HepG2 (cell line): ENCODE measurements around the gene RAC3. TPM values are rescaled to one million over a fixed set of nuclear protein-coding genes. Genes with fewer than 3 reads are reported as not detected.

Experiments used
- HCFC1 ChIP-seq: fragments of 150-350 bp; IDR thresholded peaks from 2 replicates; pipeline ENCODE4 v1.6.1; 2014; ENCODE audit warnings: low read depth, low read length
- HDAC6 ChIP-seq: fragments of 200-600 bp; sonication (generic); IDR thresholded peaks from 2 replicates; pipeline ENCODE4 v1.7.0; 2017; ENCODE audit warnings: mild to moderate bottlenecking, antibody characterized with exemption, low read length, low read depth
- ISL2 ChIP-seq: sonication (generic); formaldehyde crosslinking; IDR thresholded peaks from 2 replicates; pipeline ENCODE4 v1.5.0; 2020; ENCODE audit warnings: missing genetic modification reagents
- NFE2L2 ChIP-seq: fragments of 150-350 bp; IDR thresholded peaks from 2 replicates; pipeline ENCODE4 v1.6.1; 2014; ENCODE audit warnings: low read length
- NR3C1 ChIP-seq: sonication (generic); formaldehyde crosslinking; IDR thresholded peaks from 2 replicates; pipeline ENCODE4 v1.4.0; 2020; ENCODE audit warnings: missing genetic modification reagents
- SKI ChIP-seq: fragments of 450-650 bp; IDR thresholded peaks from one replicate; pipeline ENCODE4 v1.6.1; 2018; ENCODE audit warnings: mild to moderate bottlenecking; ENCODE audit not compliant: partially characterized antibody
- TAF15 ChIP-seq: fragments of 200-400 bp; formaldehyde crosslinking; IDR thresholded peaks from one replicate; pipeline ENCODE4 v1.6.1; 2018; ENCODE audit warnings: mild to moderate bottlenecking, low read depth, low read length; ENCODE audit not compliant: poor library complexity, severe bottlenecking
- ZBTB42 ChIP-seq: sonication (generic); formaldehyde crosslinking; IDR thresholded peaks from 2 replicates; pipeline ENCODE4 v1.5.0; 2020; ENCODE audit warnings: mild to moderate bottlenecking, missing genetic modification reagents
- ZNF101 ChIP-seq: sonication (generic); formaldehyde crosslinking; IDR thresholded peaks from 2 replicates; pipeline ENCODE4 v1.4.0; 2020; ENCODE audit warnings: mild to moderate bottlenecking, low read depth, missing genetic modification reagents, borderline replicate concordance
- ZNF556 ChIP-seq: sonication (generic); formaldehyde crosslinking; IDR thresholded peaks from 2 replicates; pipeline ENCODE4 v1.4.0; 2020; ENCODE audit warnings: mild to moderate bottlenecking, missing genetic modification reagents, borderline replicate concordance
- ZNF776 ChIP-seq: sonication (generic); formaldehyde crosslinking; IDR thresholded peaks from 2 replicates; pipeline ENCODE4 v1.4.0; 2020; ENCODE audit warnings: mild to moderate bottlenecking, missing genetic modification reagents
- polyA plus RNA-seq, 8 experiments: library from polyadenylated mRNA; depleted of rRNA in 3 of 8; stranded (reverse) in 7 of 8; unstranded in 1 of 8; fragments of >200 nt; fragmentation: Illumina TruSeq in 4 of 8; extraction: Trizol in 4 of 8; gene quantifications; 2 replicates each; pipeline versions ENCODE4 v1.2.1 to v1.2.3, GENCODE V29; 2011 to 2016; ENCODE audit warnings: low read depth in 4 of 8, missing spikeins in 1 of 8, mixed read lengths in 1 of 8; ENCODE audit not compliant: insufficient read depth in 1 of 8
- total RNA-seq, 5 experiments: library from RNA; depleted of rRNA; stranded (reverse); fragments of >200 nt; fragmentation: Illumina TruSeq; extraction: Trizol; gene quantifications; 2 replicates each; pipeline ENCODE4 v1.2.3, GENCODE V29; 2016; ENCODE audit warnings: low read depth in 1 of 5
- TF ChIP-seq, protein P1 (sequence below): IDR thresholded peaks from 2 replicates; pipeline ENCODE4 v1.6.1; 2016; ENCODE audit warnings: low read depth, borderline replicate concordance
- TF ChIP-seq, protein P2 (sequence below): IDR thresholded peaks from 2 replicates; pipeline ENCODE4 v1.6.1; 2016; ENCODE audit warnings: low read depth, missing genetic modification reagents, missing compliant biosample characterization
- TF ChIP-seq, protein P3 (sequence below): sonication (generic); formaldehyde crosslinking; IDR thresholded peaks from 2 replicates; pipeline ENCODE4 v1.4.0; 2020; ENCODE audit warnings: missing genetic modification reagents, mild to moderate bottlenecking, borderline replicate concordance
- TF ChIP-seq, protein P4 (sequence below): sonication (generic); formaldehyde crosslinking; IDR thresholded peaks from 2 replicates; pipeline ENCODE4 v1.8.1; 2023; ENCODE audit warnings: mild to moderate bottlenecking, inconsistent platforms, moderate library complexity, missing genetic modification reagents, borderline replicate concordance
- TF ChIP-seq, protein P5 (sequence below): sonication (generic); formaldehyde crosslinking; IDR thresholded peaks from 2 replicates; pipeline ENCODE4 v1.5.1; 2020; ENCODE audit warnings: missing genetic modification reagents, mild to moderate bottlenecking, borderline replicate concordance

The RAC3 gene
- total and polyA plus RNA-seq, 2 of the 13 experiments (the other 11 are each of a cell fraction or from before 2014, with no cell fraction given), result 10.5 to 21.3 TPM

DNA sequence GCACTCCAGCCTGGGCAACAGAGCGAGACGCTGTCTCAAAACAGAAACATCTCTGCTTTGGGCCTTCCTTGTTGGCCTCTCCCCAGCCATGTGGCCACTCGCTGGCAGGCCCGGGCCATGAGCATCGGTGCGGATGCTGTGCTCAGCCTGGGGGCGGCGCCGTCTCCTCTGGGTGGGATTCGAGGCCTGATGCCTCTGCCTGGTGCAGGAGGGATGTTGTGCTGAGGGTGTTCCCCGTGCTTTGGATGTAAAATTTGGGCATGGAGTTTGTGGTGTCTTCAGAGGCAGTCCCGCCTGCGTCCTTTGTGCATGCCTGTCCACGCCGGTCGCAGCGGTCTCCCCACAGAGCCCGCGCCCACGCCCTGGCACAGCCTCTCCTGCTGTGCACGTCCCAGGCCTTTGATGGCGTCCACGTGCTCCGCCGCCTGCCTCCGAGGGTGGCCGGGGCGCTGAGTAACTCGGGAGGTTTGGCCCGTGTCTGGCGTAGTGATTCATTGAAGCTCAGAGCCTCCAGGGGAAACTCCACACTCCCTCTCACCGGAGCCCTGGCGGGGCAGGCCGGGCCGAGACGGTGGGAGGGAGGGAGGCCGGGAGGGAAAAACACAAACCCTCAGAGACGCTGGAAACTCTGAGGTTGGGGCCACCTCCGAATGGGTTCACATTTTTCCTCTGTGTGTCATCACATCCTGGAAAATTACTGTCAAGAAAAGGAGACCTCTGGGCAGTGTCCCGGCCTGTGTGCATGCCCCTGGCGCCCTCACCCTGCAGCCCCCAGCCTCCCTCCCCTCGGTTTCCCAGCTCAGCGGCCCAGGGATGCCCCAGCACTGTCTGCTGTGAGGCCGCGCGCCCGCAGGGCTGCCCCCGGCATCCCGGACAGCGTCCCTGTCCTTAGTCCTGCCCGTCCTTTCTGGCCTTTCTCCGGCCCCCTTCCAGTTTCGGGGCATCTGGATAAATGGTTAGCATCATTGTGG, 27.8 kb upstream of the RAC3 start (continued):
- TF ChIP-seq ZNF556 (CRISPR knock-in tag), result peak; percentile 91; the same call in 1 of the 2 replicates
- TF ChIP-seq SKI, result peak; percentile 62
- TF ChIP-seq NR3C1 (CRISPR knock-in tag), result no peak
- TF ChIP-seq, protein P1, sequence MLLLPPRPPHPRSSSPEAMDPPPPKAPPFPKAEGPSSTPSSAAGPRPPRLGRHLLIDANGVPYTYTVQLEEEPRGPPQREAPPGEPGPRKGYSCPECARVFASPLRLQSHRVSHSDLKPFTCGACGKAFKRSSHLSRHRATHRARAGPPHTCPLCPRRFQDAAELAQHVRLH, result peak; percentile 43; the same call in 1 of the 2 replicates
- TF ChIP-seq, protein P2, sequence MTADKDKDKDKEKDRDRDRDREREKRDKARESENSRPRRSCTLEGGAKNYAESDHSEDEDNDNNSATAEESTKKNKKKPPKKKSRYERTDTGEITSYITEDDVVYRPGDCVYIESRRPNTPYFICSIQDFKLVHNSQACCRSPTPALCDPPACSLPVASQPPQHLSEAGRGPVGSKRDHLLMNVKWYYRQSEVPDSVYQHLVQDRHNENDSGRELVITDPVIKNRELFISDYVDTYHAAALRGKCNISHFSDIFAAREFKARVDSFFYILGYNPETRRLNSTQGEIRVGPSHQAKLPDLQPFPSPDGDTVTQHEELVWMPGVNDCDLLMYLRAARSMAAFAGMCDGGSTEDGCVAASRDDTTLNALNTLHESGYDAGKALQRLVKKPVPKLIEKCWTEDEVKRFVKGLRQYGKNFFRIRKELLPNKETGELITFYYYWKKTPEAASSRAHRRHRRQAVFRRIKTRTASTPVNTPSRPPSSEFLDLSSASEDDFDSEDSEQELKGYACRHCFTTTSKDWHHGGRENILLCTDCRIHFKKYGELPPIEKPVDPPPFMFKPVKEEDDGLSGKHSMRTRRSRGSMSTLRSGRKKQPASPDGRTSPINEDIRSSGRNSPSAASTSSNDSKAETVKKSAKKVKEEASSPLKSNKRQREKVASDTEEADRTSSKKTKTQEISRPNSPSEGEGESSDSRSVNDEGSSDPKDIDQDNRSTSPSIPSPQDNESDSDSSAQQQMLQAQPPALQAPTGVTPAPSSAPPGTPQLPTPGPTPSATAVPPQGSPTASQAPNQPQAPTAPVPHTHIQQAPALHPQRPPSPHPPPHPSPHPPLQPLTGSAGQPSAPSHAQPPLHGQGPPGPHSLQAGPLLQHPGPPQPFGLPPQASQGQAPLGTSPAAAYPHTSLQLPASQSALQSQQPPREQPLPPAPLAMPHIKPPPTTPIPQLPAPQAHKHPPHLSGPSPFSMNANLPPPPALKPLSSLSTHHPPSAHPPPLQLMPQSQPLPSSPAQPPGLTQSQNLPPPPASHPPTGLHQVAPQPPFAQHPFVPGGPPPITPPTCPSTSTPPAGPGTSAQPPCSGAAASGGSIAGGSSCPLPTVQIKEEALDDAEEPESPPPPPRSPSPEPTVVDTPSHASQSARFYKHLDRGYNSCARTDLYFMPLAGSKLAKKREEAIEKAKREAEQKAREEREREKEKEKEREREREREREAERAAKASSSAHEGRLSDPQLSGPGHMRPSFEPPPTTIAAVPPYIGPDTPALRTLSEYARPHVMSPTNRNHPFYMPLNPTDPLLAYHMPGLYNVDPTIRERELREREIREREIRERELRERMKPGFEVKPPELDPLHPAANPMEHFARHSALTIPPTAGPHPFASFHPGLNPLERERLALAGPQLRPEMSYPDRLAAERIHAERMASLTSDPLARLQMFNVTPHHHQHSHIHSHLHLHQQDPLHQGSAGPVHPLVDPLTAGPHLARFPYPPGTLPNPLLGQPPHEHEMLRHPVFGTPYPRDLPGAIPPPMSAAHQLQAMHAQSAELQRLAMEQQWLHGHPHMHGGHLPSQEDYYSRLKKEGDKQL (CRISPR knock-in tag), result peak; percentile 33; the same call in 1 of the 2 replicates
- no peak for TF ChIP-seq ZBTB42 (CRISPR knock-in tag)
- TF ChIP-seq, protein P3, sequence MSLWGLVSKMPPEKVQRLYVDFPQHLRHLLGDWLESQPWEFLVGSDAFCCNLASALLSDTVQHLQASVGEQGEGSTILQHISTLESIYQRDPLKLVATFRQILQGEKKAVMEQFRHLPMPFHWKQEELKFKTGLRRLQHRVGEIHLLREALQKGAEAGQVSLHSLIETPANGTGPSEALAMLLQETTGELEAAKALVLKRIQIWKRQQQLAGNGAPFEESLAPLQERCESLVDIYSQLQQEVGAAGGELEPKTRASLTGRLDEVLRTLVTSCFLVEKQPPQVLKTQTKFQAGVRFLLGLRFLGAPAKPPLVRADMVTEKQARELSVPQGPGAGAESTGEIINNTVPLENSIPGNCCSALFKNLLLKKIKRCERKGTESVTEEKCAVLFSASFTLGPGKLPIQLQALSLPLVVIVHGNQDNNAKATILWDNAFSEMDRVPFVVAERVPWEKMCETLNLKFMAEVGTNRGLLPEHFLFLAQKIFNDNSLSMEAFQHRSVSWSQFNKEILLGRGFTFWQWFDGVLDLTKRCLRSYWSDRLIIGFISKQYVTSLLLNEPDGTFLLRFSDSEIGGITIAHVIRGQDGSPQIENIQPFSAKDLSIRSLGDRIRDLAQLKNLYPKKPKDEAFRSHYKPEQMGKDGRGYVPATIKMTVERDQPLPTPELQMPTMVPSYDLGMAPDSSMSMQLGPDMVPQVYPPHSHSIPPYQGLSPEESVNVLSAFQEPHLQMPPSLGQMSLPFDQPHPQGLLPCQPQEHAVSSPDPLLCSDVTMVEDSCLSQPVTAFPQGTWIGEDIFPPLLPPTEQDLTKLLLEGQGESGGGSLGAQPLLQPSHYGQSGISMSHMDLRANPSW (CRISPR knock-in tag), result 0 out of 2 replicates have a peak, but pooled peaks have one; percentile 37
- no peak for TF ChIP-seq ZNF101
- TF ChIP-seq TAF15, result peak; percentile 75
- TF ChIP-seq HCFC1, result no peak
- TF ChIP-seq, protein P4, sequence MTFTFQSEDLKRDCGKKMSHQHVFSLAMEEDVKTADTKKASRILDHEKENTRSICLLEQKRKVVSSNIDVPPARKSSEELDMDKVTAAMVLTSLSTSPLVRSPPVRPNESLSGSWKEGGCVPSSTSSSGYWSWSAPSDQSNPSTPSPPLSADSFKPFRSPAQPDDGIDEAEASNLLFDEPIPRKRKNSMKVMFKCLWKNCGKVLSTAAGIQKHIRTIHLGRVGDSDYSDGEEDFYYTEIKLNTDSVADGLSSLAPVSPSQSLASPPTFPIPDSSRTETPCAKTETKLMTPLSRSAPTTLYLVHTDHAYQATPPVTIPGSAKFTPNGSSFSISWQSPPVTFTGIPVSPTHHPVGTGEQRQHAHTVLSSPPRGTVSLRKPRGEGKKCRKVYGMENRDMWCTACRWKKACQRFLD (CRISPR knock-in tag), result peak; percentile 77
- TF ChIP-seq ZNF776 (CRISPR knock-in tag), result peak; percentile 60; the same call in 1 of the 2 replicates
- TF ChIP-seq ISL2 (CRISPR knock-in tag), result peak; percentile 56
- no peak for TF ChIP-seq HDAC6
- no peak for TF ChIP-seq NFE2L2
- TF ChIP-seq, protein P5, sequence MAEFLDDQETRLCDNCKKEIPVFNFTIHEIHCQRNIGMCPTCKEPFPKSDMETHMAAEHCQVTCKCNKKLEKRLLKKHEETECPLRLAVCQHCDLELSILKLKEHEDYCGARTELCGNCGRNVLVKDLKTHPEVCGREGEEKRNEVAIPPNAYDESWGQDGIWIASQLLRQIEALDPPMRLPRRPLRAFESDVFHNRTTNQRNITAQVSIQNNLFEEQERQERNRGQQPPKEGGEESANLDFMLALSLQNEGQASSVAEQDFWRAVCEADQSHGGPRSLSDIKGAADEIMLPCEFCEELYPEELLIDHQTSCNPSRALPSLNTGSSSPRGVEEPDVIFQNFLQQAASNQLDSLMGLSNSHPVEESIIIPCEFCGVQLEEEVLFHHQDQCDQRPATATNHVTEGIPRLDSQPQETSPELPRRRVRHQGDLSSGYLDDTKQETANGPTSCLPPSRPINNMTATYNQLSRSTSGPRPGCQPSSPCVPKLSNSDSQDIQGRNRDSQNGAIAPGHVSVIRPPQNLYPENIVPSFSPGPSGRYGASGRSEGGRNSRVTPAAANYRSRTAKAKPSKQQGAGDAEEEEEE (CRISPR knock-in tag), result no peak
